ENCODE data around the gene DBF4B.
"Not testable (repeated sequence)": the region's sequence is repeated elsewhere in the genome, so short reads cannot be mapped to it uniquely, and the experiment has no call there.

- not testable (repeated sequence) for TF ChIP-seq CTCF (conservative IDR thresholded peaks at IDR 0.05; ENCODE audit: low read depth, low read length); EZH2 (IDR thresholded peaks at IDR 0.05; ENCODE audit: borderline replicate concordance, low read depth, low read length, poor library complexity, severe bottlenecking)
Observed at GRCh38 chr17:44726121-44726520, 17.7 kb downstream of the DBF4B start.
